ENCODE measurements around the gene NUDT16. TPM values are rescaled to one million over a fixed set of nuclear protein-coding genes. Genes with fewer than 3 reads are reported as not detected.
"Not testable (repeated sequence)": the region's sequence is repeated elsewhere in the genome, so short reads cannot be mapped to it uniquely, and the experiment has no call there.

NUDT16 gene
- total RNA-seq, 1 donor from 2014 or later: 7.6 TPM

DNA sequence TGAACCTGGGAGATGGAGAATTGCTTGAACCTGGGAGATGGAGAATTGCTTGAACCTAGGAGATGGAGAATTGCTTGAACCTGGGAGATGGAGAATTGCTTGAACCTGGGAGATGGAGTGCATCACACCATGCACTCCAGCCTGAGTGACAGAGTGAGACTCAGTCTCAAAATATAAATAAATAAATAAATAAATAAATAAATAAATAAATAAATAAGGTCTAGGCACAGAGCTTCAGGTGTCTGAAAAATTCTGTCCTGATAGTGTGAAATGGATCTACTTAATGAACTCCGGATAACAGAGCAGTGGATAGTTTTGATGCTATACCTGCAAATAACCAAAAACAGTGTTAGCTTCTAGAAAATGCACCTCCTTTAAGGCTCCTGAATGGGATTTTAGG lies 24.3 kb upstream of the NUDT16 start:
- no peak for FAIRE-seq
- H3K36me3 ChIP-seq (ENCODE audit: control insufficient read depth, insufficient read depth, low read length): no peaks in the 10 kb centered on the region
- H3K27me3 ChIP-seq (ENCODE audit: control insufficient read depth, insufficient read depth, low read length): no peaks in the 10 kb centered on the region
- TF ChIP-seq, protein P1, sequence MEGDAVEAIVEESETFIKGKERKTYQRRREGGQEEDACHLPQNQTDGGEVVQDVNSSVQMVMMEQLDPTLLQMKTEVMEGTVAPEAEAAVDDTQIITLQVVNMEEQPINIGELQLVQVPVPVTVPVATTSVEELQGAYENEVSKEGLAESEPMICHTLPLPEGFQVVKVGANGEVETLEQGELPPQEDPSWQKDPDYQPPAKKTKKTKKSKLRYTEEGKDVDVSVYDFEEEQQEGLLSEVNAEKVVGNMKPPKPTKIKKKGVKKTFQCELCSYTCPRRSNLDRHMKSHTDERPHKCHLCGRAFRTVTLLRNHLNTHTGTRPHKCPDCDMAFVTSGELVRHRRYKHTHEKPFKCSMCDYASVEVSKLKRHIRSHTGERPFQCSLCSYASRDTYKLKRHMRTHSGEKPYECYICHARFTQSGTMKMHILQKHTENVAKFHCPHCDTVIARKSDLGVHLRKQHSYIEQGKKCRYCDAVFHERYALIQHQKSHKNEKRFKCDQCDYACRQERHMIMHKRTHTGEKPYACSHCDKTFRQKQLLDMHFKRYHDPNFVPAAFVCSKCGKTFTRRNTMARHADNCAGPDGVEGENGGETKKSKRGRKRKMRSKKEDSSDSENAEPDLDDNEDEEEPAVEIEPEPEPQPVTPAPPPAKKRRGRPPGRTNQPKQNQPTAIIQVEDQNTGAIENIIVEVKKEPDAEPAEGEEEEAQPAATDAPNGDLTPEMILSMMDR (IDR thresholded peaks at IDR 0.05; ENCODE audit: insufficient read depth, low read length, severe bottlenecking): no peak
- DNase-seq (ENCODE audit: low read depth): no peak
- H3K4me3 ChIP-seq (ENCODE audit: low read depth, low read length): no peak overlapping the region

DNA sequence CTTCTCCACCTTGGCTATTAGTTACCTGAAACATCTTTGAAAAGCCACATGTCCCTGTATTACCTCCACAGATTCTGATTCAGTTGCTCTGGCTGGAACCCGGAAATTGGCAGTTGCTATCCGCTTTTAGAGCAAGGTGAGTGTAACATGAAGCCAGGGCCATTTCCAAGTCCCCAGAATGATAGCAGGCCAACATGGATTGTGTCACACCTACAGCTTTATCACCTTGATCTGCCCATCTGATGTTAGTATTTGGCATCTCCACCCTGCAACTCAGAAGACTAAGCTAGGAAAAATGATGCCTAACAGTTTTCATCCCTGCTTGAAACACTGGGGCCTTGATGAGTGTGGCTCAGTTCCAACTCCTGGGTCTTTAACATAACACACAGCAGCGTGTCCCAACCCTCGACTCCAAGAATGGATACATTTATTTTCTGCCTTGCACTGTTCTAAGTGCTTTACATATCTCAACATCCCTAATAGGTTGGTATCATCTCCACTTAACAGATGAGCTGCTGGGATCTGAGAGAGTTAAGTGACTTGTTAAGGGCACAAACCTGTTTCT lies 21.3 kb upstream of the NUDT16 start:
- FAIRE-seq (peak; percentile 84), DNase-seq (ENCODE audit: low read depth) (no peak)
- Histone ChIP-seq H3K27me3 (ENCODE audit: control insufficient read depth, insufficient read depth, low read length) (no peaks in the 10 kb centered on the region), H3K36me3 (ENCODE audit: control insufficient read depth, insufficient read depth, low read length) (no peaks in the 10 kb centered on the region), H3K4me3 (ENCODE audit: low read depth, low read length) (no peak overlapping the region)
- TF ChIP-seq, protein P1 (IDR thresholded peaks at IDR 0.05; ENCODE audit: insufficient read depth, low read length, severe bottlenecking): no peak

DNA sequence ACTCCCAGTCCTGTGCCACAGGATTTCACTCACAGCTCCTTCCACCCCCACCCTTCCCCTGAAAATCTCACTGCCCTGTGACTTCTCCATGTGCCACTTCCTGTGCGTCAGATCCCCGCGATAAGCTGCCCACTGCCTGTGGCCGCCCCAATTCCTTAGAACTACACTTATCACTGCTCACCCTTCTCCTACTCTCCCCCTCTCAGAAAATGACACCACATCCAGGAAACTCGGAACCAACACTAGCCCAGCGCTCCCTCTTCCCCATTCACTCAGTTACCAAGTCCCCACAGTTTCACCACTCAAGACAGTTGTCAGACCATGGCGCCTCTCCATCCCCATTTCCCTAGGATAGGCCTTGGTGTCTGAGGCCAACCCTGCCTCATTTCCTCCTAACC lies 20.5 kb upstream of the NUDT16 start:
- FAIRE-seq: peak; percentile 70
- peak overlapping the region; percentile 65 for H3K4me3 ChIP-seq (ENCODE audit: low read depth, low read length)
- DNase-seq (ENCODE audit: low read depth); H3K36me3 ChIP-seq (ENCODE audit: control insufficient read depth, insufficient read depth, low read length); H3K27me3 ChIP-seq (ENCODE audit: control insufficient read depth, insufficient read depth, low read length): not testable (repeated sequence)

DNA sequence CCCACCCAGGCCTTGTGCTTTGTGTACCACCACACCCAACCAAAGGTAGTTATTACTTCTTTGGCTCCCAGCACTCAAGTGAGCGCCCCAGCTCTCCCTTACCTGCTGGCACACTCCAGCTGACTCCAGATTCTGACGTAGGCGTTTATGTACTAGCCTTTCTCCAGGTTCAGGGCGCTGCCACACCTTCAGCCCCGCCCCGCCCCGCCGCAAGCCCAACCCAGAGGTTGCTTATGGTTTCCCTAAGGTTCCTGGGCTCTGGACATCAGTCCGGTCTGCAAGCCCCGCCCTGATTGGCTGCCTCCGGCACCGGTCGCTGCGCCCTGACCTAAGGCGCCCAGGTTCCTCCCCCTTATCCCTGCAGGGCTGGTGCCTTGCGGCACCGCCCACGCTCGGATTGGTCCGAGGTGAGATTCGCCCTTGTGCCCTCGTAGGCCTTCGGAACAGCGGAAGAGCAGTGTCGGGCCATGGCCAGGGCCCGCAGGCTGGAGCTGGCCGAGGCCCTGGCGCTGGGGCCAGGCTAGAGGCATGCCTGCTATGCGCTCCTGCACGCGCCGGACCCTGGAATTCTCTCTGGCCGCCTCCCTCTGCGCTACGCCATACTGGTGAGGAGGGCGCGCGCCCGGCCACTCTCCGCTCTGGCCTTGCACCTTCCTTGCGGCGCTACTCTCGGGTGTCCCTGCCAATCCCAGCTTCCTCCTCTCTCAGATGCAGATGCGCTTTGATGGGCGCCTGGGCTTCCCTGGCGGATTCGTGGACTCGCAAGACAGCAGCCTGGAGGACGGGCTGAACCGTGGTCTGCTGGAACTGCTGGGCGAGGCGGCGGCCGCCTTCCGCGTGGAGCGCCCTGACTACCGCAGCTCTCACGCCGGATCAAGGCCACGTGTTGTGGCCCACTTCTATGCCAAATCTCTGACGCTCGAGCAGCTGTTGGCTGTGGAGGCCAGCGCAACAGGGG lies 19.8 kb upstream of the NUDT16 start:
- peak; percentile 28 for FAIRE-seq
- H3K4me3 ChIP-seq (ENCODE audit: low read depth, low read length): peak overlapping the region; percentile 65
- H3K36me3 ChIP-seq (ENCODE audit: control insufficient read depth, insufficient read depth, low read length): no peaks in the 10 kb centered on the region
- DNase-seq (ENCODE audit: low read depth): peak; percentile 81
- H3K27me3 ChIP-seq (ENCODE audit: control insufficient read depth, insufficient read depth, low read length): no peaks in the 10 kb centered on the region
- TF ChIP-seq, protein P1 (IDR thresholded peaks at IDR 0.05; ENCODE audit: insufficient read depth, low read length, severe bottlenecking): no peak

- H3K27me3 ChIP-seq (ENCODE audit: control insufficient read depth, insufficient read depth, low read length): no peaks in the 10 kb centered on the region
- H3K36me3 ChIP-seq (ENCODE audit: control insufficient read depth, insufficient read depth, low read length): no peaks in the 10 kb centered on the region
- DNase-seq (ENCODE audit: low read depth): no peak
Measured at GRCh38 chr3:131363275-131363674, 18.3 kb upstream of the NUDT16 start.

More at GRCh38 chr3:131363275-131363674, 18.3 kb upstream of the NUDT16 start:
- no peak for FAIRE-seq
- no peak overlapping the region for H3K4me3 ChIP-seq (ENCODE audit: low read depth, low read length)
- TF ChIP-seq, protein P1 (IDR thresholded peaks at IDR 0.05; ENCODE audit: insufficient read depth, low read length, severe bottlenecking): no peak
